Lower leg skin (tissue), 3 donors: ENCODE results near the gene JAG2.

ENCODE experiments used
- CTCF ChIP-seq, 3 donors: fragments of 450-650 bp; IDR thresholded peaks; one replicate each; pipeline ENCODE4 v1.5.1; 2016; ENCODE audit warnings: antibody characterized with exemption in 3 of 3, mild to moderate bottlenecking in 3 of 3, moderate library complexity in 2 of 3
- POLR2A ChIP-seq, 2 donors: fragments of 450-650 bp; IDR thresholded peaks; one replicate each; pipeline ENCODE4 v1.6.1; 2016 to 2017; ENCODE audit warnings: antibody characterized with exemption in 2 of 2, mild to moderate bottlenecking in 1 of 2, moderate library complexity in 1 of 2

- TF ChIP-seq POLR2A (IDR thresholded peaks at IDR 0.05) (no peak), CTCF (IDR thresholded peaks at IDR 0.05) (no peak)
Observed at GRCh38 chr14:105091054-105091516, 77.5 kb downstream of the JAG2 start.
